HepG2 (cell line): Measurements from ENCODE around the gene TECPR1. TPM values are rescaled to one million over a fixed set of nuclear protein-coding genes. Genes with fewer than 3 reads are reported as not detected.

Experiments
- ATAC-seq: fragments of 200-7000 bp; cut with Tn5 transposase; 3 replicates; pipeline ENCODE4 v1.9.1; 2020; ENCODE audit warnings: mild to moderate bottlenecking, moderate library complexity
- BruUV-seq: library from RNA; stranded (reverse); fragments of 400-500 nt; replicated peaks from 2 replicates; lab custom pipeline; 2021; lab: Mats Ljungman, UMichigan
- CTCF ChIA-PET: fragments of 300-600 bp; formaldehyde crosslinking; extraction: SDS; loops from one replicate; lab custom pipeline; 2021; ENCODE audit warnings: low total read pairs, inconsistent platforms, low intra/inter-chr PET ratio; lab: Yijun Ruan, JAX
- POLR2A ChIA-PET: fragments of 350-600 bp; sonication (Branson Sonifier 250); formaldehyde crosslinking; loops from one replicate; lab custom pipeline; 2020; ENCODE audit warnings: antibody characterized with exemption, inconsistent platforms; lab: Yijun Ruan, JAX
- DNase-seq: peaks from one replicate; pipeline ENCODE4 v3.0.0-alpha.2; 2015; ENCODE audit warnings: low spot score
- FAIRE-seq: peaks from 3 replicates; lab custom pipeline; 2011; peaks lifted over from hg19 to GRCh38; lab: Jason Lieb, UNC
- H2AFZ ChIP-seq: one replicate; pipeline ENCODE4 v1.6.1; 2011; ENCODE audit warnings: low read length, inconsistent platforms
- H3K27ac ChIP-seq: fragments of 300-600 bp; 3 replicates; pipeline ENCODE4 v1.8.0; 2011; ENCODE audit warnings: mixed run types, mild to moderate bottlenecking, mixed read lengths, low read length, inconsistent platforms; ENCODE audit not compliant: insufficient read depth; ENCODE audit errors: extremely low read length
- H3K27me3 ChIP-seq, 2 experiments: fragments of 200-600 bp in 1 of 2; 2 replicates in 1 of 2; 3 replicates in 1 of 2; pipeline versions ENCODE4 v1.6.0 to v1.8.0; 2011; ENCODE audit warnings: low read length in 2 of 2, mild to moderate bottlenecking in 2 of 2, moderate library complexity in 2 of 2, inconsistent platforms in 1 of 2; ENCODE audit not compliant: insufficient read depth in 2 of 2, control insufficient read depth in 1 of 2
- H3K36me3 ChIP-seq, 2 experiments: fragments of 200-600 bp in 1 of 2; replicated peaks in 1 of 2; 2 replicates in 1 of 2; 3 replicates in 1 of 2; pipeline versions ENCODE4 v1.5.1 to v1.8.0; 2011; ENCODE audit warnings: low read length in 2 of 2, inconsistent platforms in 1 of 2; ENCODE audit not compliant: insufficient read depth in 2 of 2, control insufficient read depth in 1 of 2
- H3K4me1 ChIP-seq: 2 replicates; pipeline ENCODE4 v1.5.1; 2012; ENCODE audit warnings: low read length, inconsistent platforms; ENCODE audit not compliant: insufficient read depth
- H3K4me2 ChIP-seq: 2 replicates; pipeline ENCODE4 v1.6.0; 2011; ENCODE audit warnings: low read depth, low read length, inconsistent platforms
- H3K4me3 ChIP-seq, 3 experiments: fragments of 200-600 bp in 1 of 3; sonication (generic), shearing (Covaris generic) in 1 of 3; replicated peaks in 1 of 3; 2 replicates each; pipeline ENCODE4 v1.5.1; 2011 to 2016; ENCODE audit warnings: low read length in 3 of 3, inconsistent platforms in 2 of 3, low read depth in 2 of 3, mild to moderate bottlenecking in 2 of 3, control low read depth in 1 of 3, mixed read lengths in 1 of 3; ENCODE audit not compliant: insufficient read depth in 1 of 3
- H3K79me2 ChIP-seq: one replicate; pipeline ENCODE4 v1.6.1; 2011; ENCODE audit warnings: low read length, inconsistent platforms; ENCODE audit not compliant: insufficient read depth
- H3K9ac ChIP-seq: 2 replicates; pipeline ENCODE4 v1.6.0; 2011; ENCODE audit warnings: mild to moderate bottlenecking, low read depth, low read length, inconsistent platforms; ENCODE audit not compliant: insufficient read depth
- H3K9me3 ChIP-seq: 2 replicates; pipeline ENCODE4 v1.5.1; 2012; ENCODE audit warnings: mild to moderate bottlenecking, low read length
- H4K20me1 ChIP-seq: 2 replicates; pipeline ENCODE4 v1.6.0; 2011; ENCODE audit warnings: inconsistent platforms, mild to moderate bottlenecking, low read length, moderate library complexity; ENCODE audit not compliant: insufficient read depth
- FOXM1 ChIP-seq: sonication (generic); formaldehyde crosslinking; IDR thresholded peaks from 2 replicates; pipeline ENCODE4 v1.5.0; 2020; ENCODE audit warnings: missing genetic modification reagents
- FUBP1 ChIP-seq: sonication (generic); formaldehyde crosslinking; IDR thresholded peaks from 2 replicates; pipeline ENCODE4 v1.5.1; 2020; ENCODE audit warnings: missing genetic modification reagents, mild to moderate bottlenecking, borderline replicate concordance
- GATA4 ChIP-seq: sonication (generic); IDR thresholded peaks from 2 replicates; pipeline ENCODE4 v1.6.1; 2016; ENCODE audit warnings: antibody characterized with exemption, low read depth, borderline replicate concordance
- GLI4 ChIP-seq: sonication (generic); formaldehyde crosslinking; IDR thresholded peaks from 2 replicates; pipeline ENCODE4 v1.5.1; 2020; ENCODE audit warnings: missing genetic modification reagents, mild to moderate bottlenecking, moderate library complexity, borderline replicate concordance
- HOXA9 ChIP-seq: sonication (generic); formaldehyde crosslinking; IDR thresholded peaks from 2 replicates; pipeline ENCODE4 v1.8.1; 2022; ENCODE audit warnings: missing genetic modification reagents, mild to moderate bottlenecking, moderate library complexity, borderline replicate concordance
- MBD4 ChIP-seq: IDR thresholded peaks from 2 replicates; pipeline ENCODE4 v1.6.1; 2012; ENCODE audit warnings: low read length, inconsistent platforms, borderline replicate concordance
- MTA3 ChIP-seq: sonication (generic); formaldehyde crosslinking; IDR thresholded peaks from 2 replicates; pipeline ENCODE4 v1.4.0; 2020; ENCODE audit warnings: missing genetic modification reagents
- NFIB ChIP-seq: sonication (generic); formaldehyde crosslinking; IDR thresholded peaks from 2 replicates; pipeline ENCODE4 v1.9.0; 2021; ENCODE audit warnings: missing genetic modification reagents, mild to moderate bottlenecking, borderline replicate concordance
- ONECUT2 ChIP-seq: sonication (generic); formaldehyde crosslinking; IDR thresholded peaks from 2 replicates; pipeline ENCODE4 v1.4.0; 2020; ENCODE audit warnings: missing genetic modification reagents
- ZBTB38 ChIP-seq: sonication (generic); formaldehyde crosslinking; IDR thresholded peaks from 2 replicates; pipeline ENCODE4 v1.5.1; 2020; ENCODE audit warnings: mild to moderate bottlenecking, missing genetic modification reagents
- ZC3H13 ChIP-seq: sonication (generic); formaldehyde crosslinking; IDR thresholded peaks from 2 replicates; pipeline ENCODE4 v1.8.1; 2023; ENCODE audit warnings: mild to moderate bottlenecking, missing genetic modification reagents, moderate library complexity
- ZFX ChIP-seq: sonication (generic); formaldehyde crosslinking; IDR thresholded peaks from 2 replicates; pipeline ENCODE4 v1.4.0; 2020; ENCODE audit warnings: mild to moderate bottlenecking, low read depth, missing genetic modification reagents, moderate library complexity
- ZNF24 ChIP-seq: fragments of 450-650 bp; IDR thresholded peaks from 2 replicates; pipeline ENCODE4 v1.6.1; 2017; ENCODE audit warnings: antibody characterized with exemption, mild to moderate bottlenecking
- ZNF557 ChIP-seq: sonication (generic); formaldehyde crosslinking; IDR thresholded peaks from 2 replicates; pipeline ENCODE4 v1.4.0; 2020; ENCODE audit warnings: missing genetic modification reagents
- ZNF574 ChIP-seq: sonication (generic); formaldehyde crosslinking; IDR thresholded peaks from 2 replicates; pipeline ENCODE4 v1.4.0; 2020; ENCODE audit warnings: missing genetic modification reagents
- ZNF652 ChIP-seq: IDR thresholded peaks from 2 replicates; pipeline ENCODE4 v1.6.1; 2016; ENCODE audit warnings: low read depth, borderline replicate concordance
- ZNF660 ChIP-seq: sonication (generic); formaldehyde crosslinking; IDR thresholded peaks from 2 replicates; pipeline ENCODE4 v1.5.1; 2020; ENCODE audit warnings: mild to moderate bottlenecking, low read depth, missing genetic modification reagents, borderline replicate concordance
- ZNF674 ChIP-seq: sonication (generic); formaldehyde crosslinking; IDR thresholded peaks from 2 replicates; pipeline ENCODE4 v1.5.0; 2020; ENCODE audit warnings: low read depth, mild to moderate bottlenecking, missing genetic modification reagents
- ZNF746 ChIP-seq: sonication (generic); formaldehyde crosslinking; IDR thresholded peaks from 2 replicates; pipeline ENCODE4 v1.8.0; 2022; ENCODE audit warnings: mild to moderate bottlenecking, missing genetic modification reagents
- ZNF788 ChIP-seq: sonication (generic); formaldehyde crosslinking; IDR thresholded peaks from 2 replicates; pipeline ENCODE4 v1.5.0; 2020; ENCODE audit warnings: mild to moderate bottlenecking, missing genetic modification reagents, borderline replicate concordance
- ZSCAN22 ChIP-seq: sonication (generic); formaldehyde crosslinking; IDR thresholded peaks from 2 replicates; pipeline ENCODE4 v1.4.0; 2020; ENCODE audit warnings: mild to moderate bottlenecking, missing genetic modification reagents
- WGBS: methylation state at CpG from one replicate; pipeline ENCODE4 v1.1.6; 2017; ENCODE audit warnings: low lambda C conversion rate; 5-methylcytosine and 5-hydroxymethylcytosine counted together
- in situ Hi-C: cut with HindIII; loops from 2 replicates; pipeline ENCODE4 v1.10.0; 2017; ENCODE audit warnings: low pct_unique_long_range_greater_than_20kb; ENCODE audit not compliant: extremely low pct_ligation_motif_present
- intact Hi-C: fragments of 100-400 bp; cut with micrococcal nuclease; formaldehyde crosslinking; loops from one replicate; pipeline ENCODE4 v1.10.0; 2022; ENCODE audit not compliant: unreplicated experiment
- polyA plus RNA-seq, 8 experiments: library from polyadenylated mRNA; depleted of rRNA in 3 of 8; stranded (reverse) in 7 of 8; unstranded in 1 of 8; fragments of >200 nt; fragmentation: Illumina TruSeq in 4 of 8; extraction: Trizol in 4 of 8; gene quantifications; 2 replicates each; pipeline versions ENCODE4 v1.2.1 to v1.2.3, GENCODE V29; 2011 to 2016; ENCODE audit warnings: low read depth in 4 of 8, missing spikeins in 1 of 8, mixed read lengths in 1 of 8; ENCODE audit not compliant: insufficient read depth in 1 of 8
- total RNA-seq, 5 experiments: library from RNA; depleted of rRNA; stranded (reverse); fragments of >200 nt; fragmentation: Illumina TruSeq; extraction: Trizol; gene quantifications; 2 replicates each; pipeline ENCODE4 v1.2.3, GENCODE V29; 2016; ENCODE audit warnings: low read depth in 1 of 5

TECPR1 gene
- total and polyA plus RNA-seq, 2 of the 13 experiments (the other 11 are each of a cell fraction or from before 2014, with no cell fraction given), result 2.3 to 6.3 TPM

- BruUV-seq, result no TSS peak
- intact Hi-C loops, result no loop called here
Measured at GRCh38 chr7:98232799-98233198, 19.2 kb downstream of the TECPR1 start.

GRCh38 chr7:98232263-98232585, 19.8 kb downstream of the TECPR1 start:
- no peak overlapping the region for H3K27ac ChIP-seq
- intact Hi-C loops, result no loop called here
- ATAC-seq (no peak), FAIRE-seq (no peak), DNase-seq (no peak)
- H3K9ac ChIP-seq, result no peak overlapping the region
- ChIA-PET POLR2A (no interaction called here), CTCF (no interaction called here)
- no peak overlapping the region for H2AFZ ChIP-seq
- no peak overlapping the region for H3K4me2 ChIP-seq
- in situ Hi-C loops, result no loop called here
- no peaks in the 10 kb centered on the region; a peak in 1 of 5 replicates for H3K36me3 ChIP-seq
- no peaks in the 10 kb centered on the region for H3K79me2 ChIP-seq
- 100% methylated on average over 1 of the region's 8 CpGs for WGBS
- TF ChIP-seq ZSCAN22 (no peak), GATA4 (no peak), MBD4 (no peak), GLI4 (CRISPR knock-in tag) (no peak), ZNF660 (CRISPR knock-in tag) (no peak), ZNF557 (CRISPR knock-in tag) (no peak), ZNF788 (CRISPR knock-in tag) (no peak), ZNF574 (no peak), ZNF652 (CRISPR knock-in tag) (no peak)
- H3K4me1 ChIP-seq, result peaks cover 25% of the 10 kb centered on the region
- no peaks in the 10 kb centered on the region for H3K27me3 ChIP-seq
- no peak overlapping the region for H3K4me3 ChIP-seq
- no TSS peak for BruUV-seq
- H3K9me3 ChIP-seq, result no peaks in the 10 kb centered on the region
- H4K20me1 ChIP-seq, result no peaks in the 10 kb centered on the region

More at GRCh38 chr7:98232799-98233198, 19.2 kb downstream of the TECPR1 start:
- in situ Hi-C loops, result no loop called here
- Histone ChIP-seq H3K36me3 (no peaks in the 10 kb centered on the region; a peak in 1 of 5 replicates), H3K4me1 (peaks cover 23% of the 10 kb centered on the region), H4K20me1 (no peaks in the 10 kb centered on the region), H3K9me3 (no peaks in the 10 kb centered on the region), H3K27ac (no peak overlapping the region), H2AFZ (no peak overlapping the region), H3K9ac (no peak overlapping the region), H3K27me3 (no peaks in the 10 kb centered on the region), H3K79me2 (no peaks in the 10 kb centered on the region), H3K4me2 (no peak overlapping the region), H3K4me3 (no peak overlapping the region)
- CTCF ChIA-PET, result no interaction called here
- WGBS, result 88% methylated on average over 15 of the region's 16 CpGs
- FAIRE-seq, result no peak
- no peak for ATAC-seq
- no peak for DNase-seq
- TF ChIP-seq NFIB (CRISPR knock-in tag) (no peak), ZNF746 (CRISPR knock-in tag) (no peak), ZFX (CRISPR knock-in tag) (no peak), ZBTB38 (CRISPR knock-in tag) (no peak), ONECUT2 (CRISPR knock-in tag) (no peak), ZC3H13 (CRISPR knock-in tag) (no peak), MTA3 (no peak), FUBP1 (no peak), ZNF24 (no peak), FOXM1 (CRISPR knock-in tag) (no peak), ZNF674 (CRISPR knock-in tag) (no peak), HOXA9 (CRISPR knock-in tag) (no peak)
- POLR2A ChIA-PET, result no interaction called here
